Stimulated activated CD4-positive, alpha-beta T cell treated with anti-CD3 and anti-CD28 coated beads, Interleukin-2, amount 100 ng/mL, for 48 hours (primary cell): ENCODE results near the gene SLC30A3.
"Not testable (repeated sequence)": the region's sequence is repeated elsewhere in the genome, so short reads cannot be mapped to it uniquely, and the experiment has no call there.

ENCODE experiments used
- DNase-seq, 2 donors: peaks; one replicate each; pipeline ENCODE4 v3.0.0-alpha.2; 2020

Gene SLC30A3, protein sequence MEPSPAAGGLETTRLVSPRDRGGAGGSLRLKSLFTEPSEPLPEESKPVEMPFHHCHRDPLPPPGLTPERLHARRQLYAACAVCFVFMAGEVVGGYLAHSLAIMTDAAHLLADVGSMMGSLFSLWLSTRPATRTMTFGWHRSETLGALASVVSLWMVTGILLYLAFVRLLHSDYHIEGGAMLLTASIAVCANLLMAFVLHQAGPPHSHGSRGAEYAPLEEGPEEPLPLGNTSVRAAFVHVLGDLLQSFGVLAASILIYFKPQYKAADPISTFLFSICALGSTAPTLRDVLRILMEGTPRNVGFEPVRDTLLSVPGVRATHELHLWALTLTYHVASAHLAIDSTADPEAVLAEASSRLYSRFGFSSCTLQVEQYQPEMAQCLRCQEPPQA

GRCh38 chr2:27262379-27263286 is at the start of gene SLC30A3:
SLC30A3 (minus strand) TSS chr2:27263047; CDS start chr2:27262906, 141 bp downstream.
- DNase-seq: peak; percentile 69 to 71

DNA sequence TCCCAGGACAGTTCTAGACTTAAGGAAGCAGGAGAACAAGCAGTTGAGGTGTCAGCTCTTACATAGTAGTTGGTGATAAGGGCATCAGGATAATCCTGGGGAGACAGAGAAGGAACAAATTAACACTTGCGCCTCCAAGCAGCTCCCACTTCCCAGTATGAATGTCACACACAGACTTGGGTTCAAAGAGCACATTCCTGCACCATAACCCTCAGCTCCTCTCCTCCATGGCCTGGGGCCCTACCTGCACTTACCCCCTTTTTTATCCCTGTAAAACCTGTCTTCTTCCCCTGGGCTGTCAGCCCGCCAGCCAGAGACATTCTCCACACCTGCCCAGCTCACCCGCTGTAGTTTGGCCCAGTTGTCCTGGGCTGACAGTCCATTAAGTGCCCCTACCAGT is 49.3 kb upstream of the SLC30A3 start:
- DNase-seq: no peak

- no peak for DNase-seq
Observed at GRCh38 chr2:27309651-27310050, 46.8 kb upstream of the SLC30A3 start.

GRCh38 chr2:27308359-27308881 is 45.6 kb upstream of the SLC30A3 start, which contains the start of gene UCN:
UCN (minus strand) TSS chr2:27308445; CDS start chr2:27307895, 550 bp downstream.
- DNase-seq: no peak

DNA sequence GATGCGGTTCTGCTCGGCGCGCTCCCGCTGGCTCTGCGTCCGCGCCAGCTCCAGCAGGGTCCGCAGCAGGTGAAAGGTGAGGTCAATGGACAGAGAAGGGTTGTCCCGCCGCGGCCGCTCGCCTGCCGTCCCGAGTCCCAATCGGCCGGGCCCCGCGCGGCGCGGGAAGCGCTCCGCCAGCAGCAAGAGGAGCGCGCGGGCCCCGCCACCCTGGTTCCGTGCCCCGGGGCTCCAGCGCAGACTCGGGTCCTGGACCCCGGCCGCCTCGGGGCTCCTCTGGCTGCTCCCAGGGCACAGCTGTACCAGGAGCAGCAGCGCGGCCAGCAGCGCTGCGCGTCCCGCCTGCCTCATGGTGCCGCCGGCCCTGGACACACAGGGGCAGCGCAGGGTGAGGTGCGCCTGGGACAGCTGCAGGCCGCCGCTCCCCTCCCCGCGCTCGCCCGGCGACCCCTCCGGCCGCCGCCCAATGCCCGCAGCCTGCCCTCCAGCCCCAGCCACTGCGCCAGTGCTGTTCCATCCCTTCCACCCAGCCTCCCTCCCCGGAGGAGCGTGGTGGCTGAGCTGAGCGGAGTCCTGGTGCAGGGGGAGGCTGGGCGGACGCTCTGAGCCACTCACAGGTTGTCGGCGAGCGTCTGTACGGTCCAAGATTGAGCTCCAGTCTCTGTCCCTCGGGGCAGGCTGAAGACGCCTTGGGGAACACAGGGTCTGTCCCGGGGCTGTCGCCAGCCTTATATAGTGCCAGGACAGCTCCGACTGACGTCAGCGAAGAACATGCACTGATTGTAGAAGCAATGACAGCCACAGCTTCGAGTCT is 44.9 kb upstream of the SLC30A3 start:
- DNase-seq: no peak

GRCh38 chr2:27307287-27307544 is 44.4 kb upstream of the SLC30A3 start:
- DNase-seq: no peak

DNA sequence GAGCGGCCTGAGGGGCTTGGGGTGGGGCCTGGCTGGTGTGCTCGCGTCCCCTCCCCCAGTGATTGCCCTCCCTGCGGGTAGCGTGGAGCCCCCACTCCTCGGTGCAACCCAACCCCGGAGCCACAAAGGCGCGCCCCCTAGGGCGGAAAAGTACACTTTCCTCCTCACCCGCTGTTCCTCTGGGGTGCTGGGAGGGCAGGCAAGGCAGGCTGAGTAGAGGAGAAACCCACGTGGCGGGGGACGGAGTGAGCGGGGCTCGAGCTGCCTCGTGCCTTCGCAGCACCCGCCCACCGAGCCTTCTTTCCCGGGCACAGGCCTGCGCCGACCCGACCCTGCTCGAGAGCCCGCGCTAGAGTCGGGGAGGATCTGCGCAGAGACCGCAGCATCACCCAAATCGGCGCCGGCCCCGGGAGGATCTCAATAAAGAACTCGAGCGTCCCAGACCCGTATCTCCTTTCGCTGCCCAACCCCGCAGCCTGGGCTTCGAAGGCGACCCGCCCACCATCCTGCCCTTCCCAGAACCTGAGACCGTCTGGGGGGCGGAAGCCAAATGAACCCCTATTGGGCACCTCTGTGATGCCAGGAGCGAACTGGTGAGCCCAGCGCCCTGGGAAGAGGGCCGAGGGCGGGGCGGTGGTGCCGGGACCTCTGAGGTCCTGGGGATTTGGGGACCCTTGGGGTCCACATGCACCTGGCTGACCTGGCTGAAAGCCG is 43.9 kb upstream of the SLC30A3 start:
- peak in 1 of 2 donors; percentile 27 for DNase-seq

DNA sequence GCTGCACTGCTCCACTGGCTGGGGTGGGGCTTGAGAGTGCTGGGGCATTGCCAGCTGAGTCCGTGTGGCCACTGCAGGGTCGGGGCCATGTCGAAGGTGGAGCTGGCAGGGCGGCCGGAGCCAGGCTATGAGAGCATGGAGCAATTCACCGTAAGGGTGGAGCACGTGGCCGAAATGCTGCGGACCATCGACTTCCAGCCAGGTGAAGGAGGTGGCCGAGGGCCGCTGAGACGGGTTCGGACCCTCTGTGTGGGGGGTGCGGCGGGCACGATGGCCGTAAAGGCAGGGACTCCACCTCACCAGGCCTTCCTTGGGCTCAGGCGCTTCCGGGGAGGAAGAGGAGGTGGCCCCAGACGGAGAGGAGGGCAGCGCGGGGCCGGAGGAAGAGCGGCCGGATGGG is 43.3 kb upstream of the SLC30A3 start:
- DNase-seq: no peak

- DNase-seq: no peak
Observed at GRCh38 chr2:27305516-27305915, 42.7 kb upstream of the SLC30A3 start.

GRCh38 chr2:27304488-27305240 is 41.8 kb upstream of the SLC30A3 start:
- no peak for DNase-seq

GRCh38 chr2:27303093-27304025 is 40.5 kb upstream of the SLC30A3 start:
- peak; percentile 33 for DNase-seq

- not testable (repeated sequence) for DNase-seq
Observed at GRCh38 chr2:27300606-27301005, 37.8 kb upstream of the SLC30A3 start.

- no peak for DNase-seq
Observed at GRCh38 chr2:27298391-27299080, 35.7 kb upstream of the SLC30A3 start.

- no peak for DNase-seq
Observed at GRCh38 chr2:27297195-27297594, 34.3 kb upstream of the SLC30A3 start.

- no peak for DNase-seq
Observed at GRCh38 chr2:27296481-27296880, 33.6 kb upstream of the SLC30A3 start.

DNA sequence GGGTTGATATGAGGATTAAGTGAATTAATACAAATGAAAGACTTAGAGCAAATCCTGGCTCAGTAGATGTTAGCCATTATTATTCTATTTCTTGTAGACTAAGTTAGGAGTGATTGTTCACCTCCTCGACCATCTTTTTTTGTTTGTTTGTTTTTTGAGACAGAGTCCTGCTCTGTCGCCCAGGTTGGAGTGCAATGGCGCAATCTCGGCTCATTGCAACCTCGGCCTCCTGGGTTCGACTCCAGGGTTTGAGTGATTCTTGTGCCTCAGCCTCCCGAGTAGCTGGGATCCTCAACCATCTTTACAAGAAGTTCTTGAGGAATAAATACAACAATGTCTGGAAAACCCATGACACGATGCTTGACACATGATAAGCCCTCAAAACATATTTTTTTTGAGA is 32.1 kb upstream of the SLC30A3 start:
- no peak for DNase-seq

DNA sequence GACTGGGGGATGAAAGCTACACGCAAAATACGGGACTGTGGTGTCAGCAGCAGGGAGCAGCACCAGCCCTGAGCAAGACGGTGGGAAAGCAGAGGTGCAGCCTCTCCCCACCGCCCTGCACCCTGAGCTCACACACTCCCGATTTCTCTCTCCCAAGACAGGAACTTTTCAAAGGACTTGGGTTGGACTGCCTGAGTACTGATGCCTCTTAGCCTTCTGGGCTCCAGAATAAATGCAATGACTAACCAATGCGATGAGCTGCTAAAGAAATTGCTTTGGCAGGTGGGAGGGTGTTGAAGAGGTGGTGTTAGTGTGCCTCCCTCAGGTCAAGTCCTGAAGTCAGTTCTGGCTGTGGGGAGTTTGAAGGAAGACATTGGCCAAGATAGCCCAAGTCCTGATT is 29.0 kb upstream of the SLC30A3 start:
- no peak for DNase-seq

DNA sequence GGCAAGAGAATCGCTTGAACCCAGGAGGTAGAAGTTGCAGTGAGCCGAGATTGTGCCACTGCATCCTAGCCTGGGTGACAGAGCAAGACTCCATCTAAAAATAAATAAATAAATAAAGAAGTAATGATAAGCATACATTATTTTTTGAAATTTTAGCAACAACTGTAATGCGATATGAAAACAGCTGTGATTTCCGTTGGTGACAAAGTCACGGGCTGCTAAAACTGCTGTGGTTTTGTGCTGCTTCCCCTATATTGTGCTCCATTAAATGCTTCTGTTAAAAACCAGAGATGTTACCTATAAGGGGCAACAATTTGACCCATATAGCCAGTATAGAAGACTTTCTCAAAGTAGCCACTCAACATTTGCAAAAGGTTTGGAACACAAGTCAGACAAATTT is 27.7 kb upstream of the SLC30A3 start:
- DNase-seq: no peak

- DNase-seq: no peak
Observed at GRCh38 chr2:27288610-27289009, 25.8 kb upstream of the SLC30A3 start.

DNA sequence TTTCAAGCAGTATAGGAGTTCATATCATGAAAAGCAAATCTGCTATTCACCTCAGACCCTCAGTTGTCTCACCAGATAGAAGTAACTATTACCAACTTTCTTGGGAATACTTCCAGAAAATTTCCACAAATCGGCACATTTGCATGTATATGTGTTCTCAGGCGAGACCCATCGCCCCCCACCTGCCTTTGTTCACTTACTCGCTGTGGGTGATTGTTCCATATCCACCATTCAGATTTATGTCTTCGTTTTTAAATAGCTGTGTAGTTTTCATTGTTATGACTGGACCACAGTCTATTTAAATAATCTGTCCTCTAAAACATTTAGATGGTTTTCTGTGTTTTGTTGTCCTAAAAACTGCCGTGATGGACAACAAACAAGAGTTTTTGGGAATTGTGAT is 22.6 kb upstream of the SLC30A3 start:
- DNase-seq: no peak
